ENCODE data around the gene OPRL1. TPM values are rescaled to one million over a fixed set of nuclear protein-coding genes. Genes with fewer than 3 reads are reported as not detected.

The OPRL1 gene
- total and polyA plus RNA-seq, 2 of the 8 experiments (the other 6 are each of a cell fraction or from before 2014, with no cell fraction given): 0.63 to 0.98 TPM

GRCh38 chr20:64064145-64064698 lies 15.7 kb upstream of the OPRL1 start:
- Histone ChIP-seq H2BK20ac (ENCODE audit: low read length) (no peak overlapping the region), H3K18ac (ENCODE audit: extremely low read depth, low read length) (no peak overlapping the region), H2AFZ (ENCODE audit: low read length) (no peak overlapping the region), H3K23ac (ENCODE audit: insufficient read length) (no peak overlapping the region), H3K4me2 (ENCODE audit: insufficient read depth in 1 of 2, low read depth in 2 of 2, low read length in 2 of 2) (peak overlapping the region; percentile 60 to 83), H2BK120ac (replicated peaks; ENCODE audit: low read depth, low read length) (no peak overlapping the region), H4K91ac (replicated peaks; ENCODE audit: insufficient read length, low read length) (no peak overlapping the region), H3K23me2 (ENCODE audit: low read depth, low read length) (peaks cover 2% of the 10 kb centered on the region; the same call in 1 of the 2 replicates), H3K79me2 (ENCODE audit: control insufficient read depth in 1 of 2, insufficient read depth in 2 of 2, low read length in 2 of 2) (no peaks in the 10 kb centered on the region), H2BK12ac (ENCODE audit: low read depth, low read length) (no peak overlapping the region), H2BK5ac (ENCODE audit: low read depth, low read length) (no peak overlapping the region; the same call in 1 of the 2 replicates), H3K4me3 (ENCODE audit: extremely low read depth in 1 of 4, insufficient read depth in 2 of 4, low read depth in 3 of 4, low read length in 4 of 4) (peak overlapping the region; percentile 66 to 81 (median 72); a peak in 6 of 8 replicates), H3K79me1 (ENCODE audit: low read depth, low read length) (no peaks in the 10 kb centered on the region), H3K56ac (replicated peaks; ENCODE audit: insufficient read length, low read depth, low read length) (no peak overlapping the region), H3K27me3 (replicated peaks in 1 of 4; ENCODE audit: control insufficient read depth in 3 of 4, extremely low read depth in 1 of 4, insufficient read depth in 3 of 4, low read length in 3 of 4) (no peaks in the 10 kb centered on the region; a peak in 2 of 7 replicates), H4K20me1 (replicated peaks in 1 of 2; ENCODE audit: control insufficient read depth in 1 of 2, insufficient read depth in 2 of 2, low read length in 2 of 2) (peaks cover 2 to 6% of the 10 kb centered on the region in 2 experiments), H3K27ac (ENCODE audit: low read depth, low read length) (no peak overlapping the region), H3K4ac (replicated peaks; ENCODE audit: insufficient read length, low read depth, low read length) (no peak overlapping the region), H4K5ac (ENCODE audit: insufficient read length, low read depth, low read length) (no peak overlapping the region), H3K9ac (replicated peaks in 1 of 4; ENCODE audit: extremely low read depth in 1 of 4, low read depth in 3 of 4, low read length in 3 of 4) (no peak overlapping the region), H3K9me3 (ENCODE audit: insufficient read depth in 2 of 2, low read depth in 1 of 2, low read length in 1 of 2) (no peaks in the 10 kb centered on the region), H2AK5ac (ENCODE audit: low read depth, low read length) (no peak overlapping the region), H3K4me1 (replicated peaks in 1 of 4; ENCODE audit: control insufficient read depth in 3 of 4, insufficient read depth in 4 of 4, low read length in 3 of 4) (peaks cover 3 to 15% (median 9%) of the 10 kb centered on the region in 4 experiments), H3K14ac (ENCODE audit: insufficient read length) (no peak overlapping the region), H2BK15ac (ENCODE audit: low read length) (peak overlapping the region; percentile 29; the same call in 1 of the 2 replicates), H3K36me3 (ENCODE audit: control insufficient read depth in 2 of 4, insufficient read depth in 4 of 4, low read length in 3 of 4) (no peaks in the 10 kb centered on the region), H4K8ac (ENCODE audit: extremely low read depth, insufficient read depth, low read length) (no peak overlapping the region)
- DNase-seq (ENCODE audit: low read depth in 1 of 2, low spot score in 2 of 2) (no peak), FAIRE-seq (no peak)
- ChIA-PET CTCF (ENCODE audit: partially characterized antibody) (interaction anchor here (0.7 to 1.6 kb wide), 5 partner anchors 10 to 89 kb away, joined by 3 to 5 read pairs (median 4); no protein-coding TSS in a partner anchor), POLR2A (ENCODE audit: partially characterized antibody) (interaction anchor here (4.5 kb wide), 1 partner anchor 14 kb away, joined by 27 read pairs; the partner anchor contains the start of genes OPRL1 and RGS19)
- WGBS, 2 experiments (ENCODE audit: extremely low coverage in 1 of 2, insufficient coverage in 1 of 2, insufficient read length in 1 of 2, insufficient replicate concordance in 2 of 2, low coverage in 1 of 2, low lambda C conversion rate in 2 of 2, missing lambda C conversion rate in 1 of 2): 71% methylated on average over 12 of the region's 12 CpGs; no CpG with 5 or more reads in 1 of the 2 experiments
- TF ChIP-seq SIN3A (conservative IDR thresholded peaks at IDR 0.05 in 1 of 2, IDR thresholded peaks at IDR 0.05 in 1 of 2; ENCODE audit: low read depth in 1 of 2, low read length in 2 of 2): no peak
- no peak for TF ChIP-seq ATF2 (IDR thresholded peaks at IDR 0.05; ENCODE audit: low read length)
- no peak for TF ChIP-seq CHD2 (IDR thresholded peaks at IDR 0.05; ENCODE audit: low read length)
- no peak for TF ChIP-seq EGR1 (IDR thresholded peaks at IDR 0.05; ENCODE audit: borderline replicate concordance, low read depth, low read length)
- TF ChIP-seq SP1 (IDR thresholded peaks at IDR 0.05; ENCODE audit: low read depth, low read length): no peak
- no peak for TF ChIP-seq SP2 (IDR thresholded peaks at IDR 0.05; ENCODE audit: low read length)
- no peak for TF ChIP-seq JUND (IDR thresholded peaks at IDR 0.05; ENCODE audit: low read length)
- TF ChIP-seq CTBP2 (IDR thresholded peaks at IDR 0.05; ENCODE audit: borderline replicate concordance, insufficient read depth, insufficient read length, low read length): no peak
- TF ChIP-seq E2F6 (IDR thresholded peaks at IDR 0.05): no peak
- TF ChIP-seq MAX (IDR thresholded peaks at IDR 0.05): no peak
